IMR-90 (cell line): Measurements from ENCODE around the gene KAT14.
"Not testable (repeated sequence)": the region's sequence is repeated elsewhere in the genome, so short reads cannot be mapped to it uniquely, and the experiment has no call there.

Experiments used
- BHLHE40 ChIP-seq: fragments of 150-350 bp; IDR thresholded peaks from 2 replicates; pipeline ENCODE4 v1.6.1; 2016; ENCODE audit warnings: mild to moderate bottlenecking, low read depth, low read length
- CEBPB ChIP-seq: IDR thresholded peaks from 2 replicates; pipeline ENCODE4 v1.6.1; 2012; ENCODE audit warnings: low read depth, low read length, improper control_type of control experiment
- MAZ ChIP-seq: IDR thresholded peaks from 2 replicates; pipeline ENCODE4 v1.6.1; 2012; ENCODE audit warnings: low read depth, mild to moderate bottlenecking, low read length, improper control_type of control experiment, moderate library complexity, borderline replicate concordance
- MXI1 ChIP-seq: IDR thresholded peaks from 2 replicates; pipeline ENCODE4 v1.6.1; 2012; ENCODE audit warnings: low read depth, mild to moderate bottlenecking, low read length, moderate library complexity, borderline replicate concordance
- POLR2A ChIP-seq: IDR thresholded peaks from 2 replicates; pipeline ENCODE4 v1.6.1; 2012; ENCODE audit warnings: mild to moderate bottlenecking, low read depth, low read length
- RAD21 ChIP-seq: IDR thresholded peaks from 2 replicates; pipeline ENCODE4 v1.6.1; 2012; ENCODE audit warnings: low read length, improper control_type of control experiment
- RFX5 ChIP-seq: IDR thresholded peaks from 2 replicates; pipeline ENCODE4 v1.8.0; 2012; ENCODE audit warnings: low read depth, mild to moderate bottlenecking, low read length, moderate library complexity
- TF ChIP-seq, protein P1 (sequence below): conservative IDR thresholded peaks from 2 replicates; pipeline ENCODE4 v1.5.1; 2012; ENCODE audit warnings: mild to moderate bottlenecking, low read depth, low read length, improper control_type of control experiment

DNA sequence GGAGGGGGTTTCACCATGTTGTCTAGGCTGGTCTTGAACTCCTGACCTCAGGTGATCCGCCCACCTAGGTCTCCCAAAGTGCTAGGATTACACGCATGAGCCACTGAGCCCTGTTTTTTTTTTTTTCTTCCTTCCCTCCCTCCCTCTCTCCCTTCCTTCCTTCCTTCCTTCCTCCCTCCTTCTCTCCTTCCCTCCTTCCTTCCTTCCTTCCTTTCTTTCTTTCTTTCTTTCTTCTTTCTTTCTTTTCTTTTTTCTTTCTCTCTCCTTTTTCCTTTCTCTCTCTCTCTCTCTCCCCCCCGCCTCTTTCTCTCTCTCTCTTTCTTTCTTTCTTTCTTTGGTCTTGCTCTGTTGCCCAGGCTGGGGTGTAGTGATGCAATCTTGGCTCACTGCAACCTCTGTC lies 49.4 kb upstream of the KAT14 start:
- TF ChIP-seq, protein P1, sequence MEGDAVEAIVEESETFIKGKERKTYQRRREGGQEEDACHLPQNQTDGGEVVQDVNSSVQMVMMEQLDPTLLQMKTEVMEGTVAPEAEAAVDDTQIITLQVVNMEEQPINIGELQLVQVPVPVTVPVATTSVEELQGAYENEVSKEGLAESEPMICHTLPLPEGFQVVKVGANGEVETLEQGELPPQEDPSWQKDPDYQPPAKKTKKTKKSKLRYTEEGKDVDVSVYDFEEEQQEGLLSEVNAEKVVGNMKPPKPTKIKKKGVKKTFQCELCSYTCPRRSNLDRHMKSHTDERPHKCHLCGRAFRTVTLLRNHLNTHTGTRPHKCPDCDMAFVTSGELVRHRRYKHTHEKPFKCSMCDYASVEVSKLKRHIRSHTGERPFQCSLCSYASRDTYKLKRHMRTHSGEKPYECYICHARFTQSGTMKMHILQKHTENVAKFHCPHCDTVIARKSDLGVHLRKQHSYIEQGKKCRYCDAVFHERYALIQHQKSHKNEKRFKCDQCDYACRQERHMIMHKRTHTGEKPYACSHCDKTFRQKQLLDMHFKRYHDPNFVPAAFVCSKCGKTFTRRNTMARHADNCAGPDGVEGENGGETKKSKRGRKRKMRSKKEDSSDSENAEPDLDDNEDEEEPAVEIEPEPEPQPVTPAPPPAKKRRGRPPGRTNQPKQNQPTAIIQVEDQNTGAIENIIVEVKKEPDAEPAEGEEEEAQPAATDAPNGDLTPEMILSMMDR, result not testable (repeated sequence)
- not testable (repeated sequence) for TF ChIP-seq POLR2A, RFX5, CEBPB, MAZ, BHLHE40, MXI1, RAD21
